A549 (cell line): ENCODE measurements around the gene CMIP. TPM values are rescaled to one million over a fixed set of nuclear protein-coding genes. Genes with fewer than 3 reads are reported as not detected.
A peak's percentile ranks its signal among the peaks of the same experiment; 100 is the strongest.

Experiments
- ATOH8 ChIP-seq: fragments of 250-450 bp; sonication (Bioruptor Pico); IDR thresholded peaks from 2 replicates; pipeline ENCODE4 v1.5.0; 2020; ENCODE audit warnings: low read depth, mild to moderate bottlenecking, moderate library complexity
- BCL3 ChIP-seq: fragments of >200 bp; sonication (Bioruptor Twin); formaldehyde crosslinking; IDR thresholded peaks from 3 replicates; pipeline ENCODE4 v1.6.1; 2016
- BHLHE40 ChIP-seq: IDR thresholded peaks from 2 replicates; pipeline ENCODE4 v1.6.1; 2012; ENCODE audit warnings: low read depth, low read length, inconsistent platforms
- CBX2 ChIP-seq: fragments of 200-600 bp; sonication (generic); IDR thresholded peaks from 2 replicates; pipeline ENCODE4 v1.6.1; 2016; ENCODE audit warnings: low read depth, mild to moderate bottlenecking, borderline replicate concordance
- CBX8 ChIP-seq: fragments of 200-600 bp; sonication (generic); IDR thresholded peaks from 2 replicates; pipeline ENCODE4 v1.6.1; 2016
- CEBPB ChIP-seq, 2 experiments: fragments of >200 bp in 1 of 2; sonication (Bioruptor Twin) in 1 of 2; formaldehyde crosslinking in 1 of 2; IDR thresholded peaks; 2 replicates each; pipeline ENCODE4 v1.6.1; 2012 to 2016
- CHD4 ChIP-seq: fragments of 200-600 bp; sonication (generic); IDR thresholded peaks from 2 replicates; pipeline ENCODE4 v1.6.1; 2016; ENCODE audit warnings: antibody characterized with exemption, mild to moderate bottlenecking, borderline replicate concordance
- E2F6 ChIP-seq: IDR thresholded peaks from 2 replicates; pipeline ENCODE4 v1.6.1; 2012; ENCODE audit warnings: low read depth, borderline replicate concordance
- EHF ChIP-seq: fragments of 250-450 bp; sonication (Bioruptor Pico); IDR thresholded peaks from 2 replicates; pipeline ENCODE4 v1.5.0; 2020; ENCODE audit warnings: mild to moderate bottlenecking
- EHMT2 ChIP-seq: fragments of 200-600 bp; sonication (generic); IDR thresholded peaks from 2 replicates; pipeline ENCODE4 v1.6.1; 2016; ENCODE audit warnings: antibody characterized with exemption, low read depth, mild to moderate bottlenecking, moderate library complexity
- ELK1 ChIP-seq: fragments of 150-350 bp; IDR thresholded peaks from 2 replicates; pipeline ENCODE4 v1.6.1; 2014; ENCODE audit warnings: low read depth, mild to moderate bottlenecking, low read length
- EP300 ChIP-seq, 2 experiments: fragments of >200 bp; sonication (Bioruptor Twin); formaldehyde crosslinking; IDR thresholded peaks; 2 replicates in 1 of 2; 3 replicates in 1 of 2; pipeline ENCODE4 v1.6.1; 2016 to 2017
- FOSB ChIP-seq: fragments of 250-450 bp; sonication (Bioruptor Pico); IDR thresholded peaks from 2 replicates; pipeline ENCODE4 v1.5.0; 2020; ENCODE audit warnings: mild to moderate bottlenecking, moderate library complexity
- FOXS1 ChIP-seq: fragments of 250-450 bp; sonication (Bioruptor Pico); IDR thresholded peaks from 2 replicates; pipeline ENCODE4 v1.5.0; 2020; ENCODE audit warnings: mild to moderate bottlenecking, moderate library complexity
- GATA3 ChIP-seq: IDR thresholded peaks from 2 replicates; pipeline ENCODE4 v1.6.1; 2012; ENCODE audit warnings: borderline replicate concordance
- HDAC2 ChIP-seq: fragments of 200-600 bp; sonication (generic); IDR thresholded peaks from 2 replicates; pipeline ENCODE4 v1.6.1; 2016
- HEYL ChIP-seq: fragments of 250-450 bp; sonication (Bioruptor Pico); IDR thresholded peaks from 2 replicates; pipeline ENCODE4 v1.8.0; 2021; ENCODE audit warnings: mild to moderate bottlenecking, moderate library complexity
- HOXA7 ChIP-seq: fragments of 250-450 bp; sonication (Bioruptor Pico); IDR thresholded peaks from 2 replicates; pipeline ENCODE4 v1.5.0; 2020; ENCODE audit warnings: mild to moderate bottlenecking, moderate library complexity
- HOXB5 ChIP-seq: fragments of 250-450 bp; sonication (Bioruptor Pico); IDR thresholded peaks from 2 replicates; pipeline ENCODE4 v1.5.0; 2020; ENCODE audit warnings: mild to moderate bottlenecking, moderate library complexity
- KDM5A ChIP-seq: fragments of 200-600 bp; sonication (generic); IDR thresholded peaks from 2 replicates; pipeline ENCODE4 v1.6.1; 2016; ENCODE audit warnings: antibody characterized with exemption, mild to moderate bottlenecking
- MAX ChIP-seq: IDR thresholded peaks from 2 replicates; pipeline ENCODE4 v1.6.1; 2012
- MYC ChIP-seq: IDR thresholded peaks from 2 replicates; pipeline ENCODE4 v1.6.1; 2012; ENCODE audit warnings: mild to moderate bottlenecking, inconsistent platforms, low read length, improper control_type of control experiment, borderline replicate concordance
- NFE2L2 ChIP-seq: fragments of 150-350 bp; conservative IDR thresholded peaks from 2 replicates; pipeline ENCODE4 v1.6.1; 2014; ENCODE audit warnings: low read length
- NR3C1 ChIP-seq: fragments of >200 bp; sonication (Bioruptor Twin); formaldehyde crosslinking; IDR thresholded peaks from 3 replicates; pipeline ENCODE4 v1.6.1; 2017
- POLR2AphosphoS2 ChIP-seq: conservative IDR thresholded peaks from 2 replicates; pipeline ENCODE4 v1.6.1; 2012; ENCODE audit warnings: low read length, improper control_type of control experiment, inconsistent platforms
- RAD21 ChIP-seq, 2 experiments: fragments of >200 bp in 1 of 2; sonication (Bioruptor Twin) in 1 of 2; formaldehyde crosslinking in 1 of 2; IDR thresholded peaks in 1 of 2; conservative IDR thresholded peaks in 1 of 2; 2 replicates in 1 of 2; 3 replicates in 1 of 2; pipeline ENCODE4 v1.6.1; 2012 to 2018; ENCODE audit warnings: inconsistent platforms in 1 of 2
- RARB ChIP-seq: fragments of 250-450 bp; sonication (Bioruptor Pico); IDR thresholded peaks from 2 replicates; pipeline ENCODE4 v1.8.0; 2021; ENCODE audit warnings: mild to moderate bottlenecking, moderate library complexity
- REST ChIP-seq: fragments of 200-600 bp; sonication (generic); IDR thresholded peaks from 2 replicates; pipeline ENCODE4 v1.6.1; 2016; ENCODE audit warnings: antibody characterized with exemption, mild to moderate bottlenecking, moderate library complexity
- RFX5 ChIP-seq: fragments of 450-650 bp; IDR thresholded peaks from 2 replicates; pipeline ENCODE4 v1.7.1; 2014; ENCODE audit warnings: antibody characterized with exemption, mild to moderate bottlenecking, moderate library complexity
- RNF2 ChIP-seq: fragments of 200-600 bp; sonication (generic); IDR thresholded peaks from 2 replicates; pipeline ENCODE4 v1.6.1; 2016; ENCODE audit warnings: low read depth, mild to moderate bottlenecking, antibody characterized with exemption, moderate library complexity, borderline replicate concordance
- SMC3 ChIP-seq: fragments of >200 bp; sonication (Bioruptor Twin); formaldehyde crosslinking; IDR thresholded peaks from 3 replicates; pipeline ENCODE4 v1.6.1; 2018; ENCODE audit warnings: inconsistent platforms
- SREBF2 ChIP-seq: fragments of 450-650 bp; IDR thresholded peaks from 2 replicates; pipeline ENCODE4 v1.6.1; 2014; ENCODE audit warnings: mild to moderate bottlenecking, moderate library complexity
- USF2 ChIP-seq: fragments of 450-650 bp; IDR thresholded peaks from 2 replicates; pipeline ENCODE4 v1.6.1; 2014; ENCODE audit warnings: antibody characterized with exemption
- polyA plus RNA-seq, 4 experiments: library from polyadenylated mRNA; depleted of rRNA in 3 of 4; stranded (reverse); fragments of >200 nt; fragmentation: RNase III in 1 of 4; extraction: RNeasy Plus Mini Kit Qiagen cat#74134 plus additional on column Dnase treatment in 1 of 4; gene quantifications; 2 replicates in 3 of 4; 3 replicates in 1 of 4; pipeline ENCODE4 v1.2.3, GENCODE V29; 2011 to 2017

The CMIP gene
- polyA plus RNA-seq, 2 of the 4 experiments (the other 2 are of a cell fraction) = 21.6 to 125 TPM

GRCh38 chr16:81730090-81731051, 285.8 kb downstream of the CMIP start (continued):
- TF ChIP-seq ATOH8 (CRISPR knock-in tag) (0 out of 2 replicates have a peak, but pooled peaks have one; percentile 9), NR3C1 (no peak), EHF (CRISPR knock-in tag) (peak; percentile 75), HOXA7 (peak; percentile 78; the same call in 1 of the 2 replicates), CBX2 (no peak), MYC (no peak), CBX8 (no peak), EHMT2 (no peak), CEBPB (IDR thresholded peaks at IDR 0.05) (no peak; a peak in 1 of 4 replicates), REST (no peak), BCL3 (0 out of 3 replicates have a peak, but pooled peaks have one; percentile 56), RARB (CRISPR knock-in tag) (peak; percentile 60), POLR2AphosphoS2 (no peak), FOXS1 (0 out of 2 replicates have a peak, but pooled peaks have one; percentile 45), HDAC2 (no peak), USF2 (no peak), ELK1 (no peak), GATA3 (peak; percentile 48; the same call in 1 of the 2 replicates), EP300 (IDR thresholded peaks at IDR 0.05) (peak; percentile 64 to 81; a peak in 3 of 5 replicates), E2F6 (peak; percentile 97), HOXB5 (CRISPR knock-in tag) (peak; percentile 90), MAX (peak; percentile 97), RFX5 (peak; percentile 86), HEYL (CRISPR knock-in tag) (0 out of 2 replicates have a peak, but pooled peaks have one; percentile 41), NFE2L2 (no peak), CHD4 (no peak), SMC3 (peak; percentile 20; the same call in 2 of the 3 replicates), RNF2 (no peak), SREBF2 (no peak), RAD21 (conservative IDR thresholded peaks at IDR 0.05 in 1 of 2, IDR thresholded peaks at IDR 0.05 in 1 of 2) (peak; percentile 35 to 38; a peak in 2 of 5 replicates), KDM5A (no peak), BHLHE40 (no peak), FOSB (CRISPR knock-in tag) (0 out of 2 replicates have a peak, but pooled peaks have one; percentile 38)
